GM12891 (cell line): ENCODE results near the gene SUMO3.

Source experiments
- PAX5 ChIP-seq: IDR thresholded peaks from 2 replicates; pipeline ENCODE4 v1.6.1; 2011; ENCODE audit warnings: low read length, moderate library complexity, mild to moderate bottlenecking; ENCODE audit not compliant: insufficient read depth, severe bottlenecking
- POLR2A ChIP-seq: IDR thresholded peaks from 2 replicates; pipeline ENCODE4 v1.6.1; 2011; ENCODE audit warnings: low read depth, low read length, control low read depth
- POLR2AphosphoS5 ChIP-seq: IDR thresholded peaks from 2 replicates; pipeline ENCODE4 v1.6.1; 2011; ENCODE audit warnings: low read depth, low read length, control low read depth
- TAF1 ChIP-seq: IDR thresholded peaks from 2 replicates; pipeline ENCODE4 v1.6.1; 2011; ENCODE audit warnings: low read depth, low read length, control low read depth

GRCh38 chr21:44838039-44838895 lies 20.4 kb upstream of the SUMO3 start:
- TF ChIP-seq POLR2A (no peak), POLR2AphosphoS5 (no peak), TAF1 (no peak), PAX5 (no peak)
